AG04449 (cell line): Measurements from ENCODE around the gene ZKSCAN4.

Experiments used
- CTCF ChIA-PET: fragments of 350-600 bp; formaldehyde crosslinking; extraction: SDS; loops from one replicate; lab custom pipeline; 2021; ENCODE audit warnings: antibody characterized with exemption; lab: Yijun Ruan, JAX
- POLR2A ChIA-PET: fragments of 400-600, 350-600 bp; formaldehyde crosslinking; extraction: SDS; loops from one replicate; lab custom pipeline; 2020; ENCODE audit warnings: antibody characterized with exemption, inconsistent platforms; lab: Yijun Ruan, JAX
- DNase-seq: peaks from one replicate; pipeline ENCODE4 v3.0.0-alpha.2; 2010; ENCODE audit warnings: low read depth, low spot score
- H3K4me3 ChIP-seq: 2 replicates; pipeline ENCODE4 v1.5.1; 2011; ENCODE audit warnings: low read depth, mild to moderate bottlenecking, control low read depth, low read length
- TF ChIP-seq, protein P1 (sequence below): IDR thresholded peaks from one replicate; pipeline ENCODE4 v1.5.1; 2011; ENCODE audit warnings: mild to moderate bottlenecking, moderate library complexity, low read length, control low read depth, inconsistent platforms; ENCODE audit not compliant: insufficient read depth; ENCODE audit errors: missing control alignments

The ZKSCAN4 gene

GRCh38 chr6:28267695-28268059, 15.6 kb upstream of the ZKSCAN4 start:
- DNase-seq = no peak
- ChIA-PET CTCF (interaction anchor here (0.7 to 2.0 kb wide), 6 partner anchors 12 to 115 kb away, joined by 3 to 11 read pairs (median 4); no protein-coding TSS in a partner anchor), POLR2A (interaction anchor here (0.5 to 2.1 kb wide), 7 partner anchors 13 to 458 kb away, joined by 3 to 17 read pairs (median 4); partner anchors contain the start of genes PGBD1, ZKSCAN4 and ZSCAN31)
- peak overlapping the region; percentile 73 for H3K4me3 ChIP-seq
- TF ChIP-seq, protein P1, sequence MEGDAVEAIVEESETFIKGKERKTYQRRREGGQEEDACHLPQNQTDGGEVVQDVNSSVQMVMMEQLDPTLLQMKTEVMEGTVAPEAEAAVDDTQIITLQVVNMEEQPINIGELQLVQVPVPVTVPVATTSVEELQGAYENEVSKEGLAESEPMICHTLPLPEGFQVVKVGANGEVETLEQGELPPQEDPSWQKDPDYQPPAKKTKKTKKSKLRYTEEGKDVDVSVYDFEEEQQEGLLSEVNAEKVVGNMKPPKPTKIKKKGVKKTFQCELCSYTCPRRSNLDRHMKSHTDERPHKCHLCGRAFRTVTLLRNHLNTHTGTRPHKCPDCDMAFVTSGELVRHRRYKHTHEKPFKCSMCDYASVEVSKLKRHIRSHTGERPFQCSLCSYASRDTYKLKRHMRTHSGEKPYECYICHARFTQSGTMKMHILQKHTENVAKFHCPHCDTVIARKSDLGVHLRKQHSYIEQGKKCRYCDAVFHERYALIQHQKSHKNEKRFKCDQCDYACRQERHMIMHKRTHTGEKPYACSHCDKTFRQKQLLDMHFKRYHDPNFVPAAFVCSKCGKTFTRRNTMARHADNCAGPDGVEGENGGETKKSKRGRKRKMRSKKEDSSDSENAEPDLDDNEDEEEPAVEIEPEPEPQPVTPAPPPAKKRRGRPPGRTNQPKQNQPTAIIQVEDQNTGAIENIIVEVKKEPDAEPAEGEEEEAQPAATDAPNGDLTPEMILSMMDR = no peak

- ChIA-PET POLR2A (interaction anchor here (0.5 to 2.1 kb wide), 9 partner anchors 12 to 457 kb away, joined by 3 to 17 read pairs (median 3); partner anchors contain the start of genes PGBD1, ZKSCAN4, ZKSCAN8 and ZSCAN31), CTCF (interaction anchor here (0.7 to 2.0 kb wide), 6 partner anchors 11 to 114 kb away, joined by 3 to 11 read pairs (median 4); no protein-coding TSS in a partner anchor)
- DNase-seq = peak; percentile 46
- TF ChIP-seq, protein P1 = no peak
- peak within 1 kb of the TSS; percentile 73 for H3K4me3 ChIP-seq
Measured at GRCh38 chr6:28266962-28267694, 15.1 kb upstream of the ZKSCAN4 start, which contains the start of gene ZSCAN26. ZSCAN26 (plus strand) TSS chr6:28267143; CDS start chr6:28271920, 4,777 bp downstream.

DNA sequence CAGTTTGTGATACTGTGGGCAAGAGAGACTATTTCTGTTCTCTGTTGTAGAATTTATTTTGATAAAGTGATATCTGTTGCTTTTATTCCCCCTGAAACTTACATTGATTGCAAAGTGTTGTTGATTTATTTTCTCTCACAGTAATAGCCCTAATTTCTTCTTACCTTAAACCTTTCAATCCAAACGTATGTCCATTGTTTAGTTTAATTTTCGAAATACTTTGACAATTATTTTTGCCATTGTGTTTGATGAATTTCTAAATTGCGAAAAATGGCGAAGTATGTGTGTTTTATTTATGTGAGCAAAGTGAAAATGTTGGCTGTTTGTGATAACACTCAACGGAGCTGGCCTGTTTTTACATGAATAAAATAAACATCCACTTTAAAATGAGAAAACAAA, 14.5 kb upstream of the ZKSCAN4 start:
- DNase-seq = no peak
- POLR2A ChIA-PET = interaction anchor here (0.7 to 2.1 kb wide), 7 partner anchors 13 to 125 kb away, joined by 3 to 17 read pairs (median 4); partner anchors contain the start of genes PGBD1, ZKSCAN4, ZKSCAN8 and ZSCAN31
- TF ChIP-seq, protein P1 = no peak
- CTCF ChIA-PET = interaction anchor here (0.6 to 2.0 kb wide), 6 partner anchors 14 to 1142 kb away, joined by 3 to 11 read pairs (median 4); no protein-coding TSS in a partner anchor
- H3K4me3 ChIP-seq = peak overlapping the region; percentile 73

DNA sequence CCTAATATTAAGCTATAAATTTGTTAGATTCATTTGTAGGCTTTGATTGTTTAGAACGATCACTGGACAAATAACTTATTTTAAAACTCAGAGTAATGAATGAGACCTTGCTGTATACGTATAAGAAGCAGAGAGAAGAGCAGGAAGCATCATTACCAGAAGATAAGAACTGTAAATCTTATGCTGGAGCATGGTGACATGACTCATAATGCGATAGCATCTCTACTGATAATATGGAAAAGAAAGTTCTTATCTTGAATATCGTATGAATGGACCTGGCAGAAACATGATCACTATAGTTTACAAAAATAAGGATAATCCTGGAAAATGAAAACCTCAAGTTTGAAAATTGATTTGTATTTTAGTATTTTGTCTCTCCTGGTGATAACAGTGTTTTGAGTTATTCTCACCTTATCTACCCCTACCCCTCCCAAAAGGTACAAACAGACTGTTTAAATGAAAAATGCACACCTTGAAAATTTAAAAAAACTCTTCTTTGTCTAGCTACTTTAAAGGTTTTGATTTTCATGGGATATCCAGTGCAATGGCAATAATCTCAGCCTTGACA, 12.8 kb upstream of the ZKSCAN4 start:
- POLR2A ChIA-PET = no interaction called here
- CTCF ChIA-PET = interaction anchor here (1.1 to 1.3 kb wide), 2 partner anchors 17 to 91 kb away, joined by 3 read pairs; no protein-coding TSS in a partner anchor

GRCh38 chr6:28263922-28264321, 11.9 kb upstream of the ZKSCAN4 start:
- no peak for DNase-seq
- ChIA-PET CTCF (interaction anchor here (1.3 kb wide), 1 partner anchor 16 kb away, joined by 3 read pairs; no protein-coding TSS in a partner anchor), POLR2A (no interaction called here)
- no peak overlapping the region for H3K4me3 ChIP-seq
- TF ChIP-seq, protein P1 = no peak

More for the DNA sequence above, 12.8 kb upstream of the ZKSCAN4 start:
- TF ChIP-seq, protein P1 = no peak
- no peak for DNase-seq
- H3K4me3 ChIP-seq = no peak overlapping the region
